ENCODE results near the gene APLF. TPM values are rescaled to one million over a fixed set of nuclear protein-coding genes. Genes with fewer than 3 reads are reported as not detected.

Gene APLF
- total and polyA plus RNA-seq, 2 of the 8 experiments (the other 6 are each of a cell fraction or from before 2014, with no cell fraction given): 4.4 to 7.3 TPM

- TF ChIP-seq BACH1 (IDR thresholded peaks at IDR 0.05; ENCODE audit: low read length) (no peak), JUN (IDR thresholded peaks at IDR 0.05; ENCODE audit: low read depth, low read length) (no peak), CBX8 (IDR thresholded peaks at IDR 0.05; ENCODE audit: borderline replicate concordance, low read depth, low read length) (no peak), RFX5 (IDR thresholded peaks at IDR 0.05; ENCODE audit: borderline replicate concordance, low read depth, low read length) (no peak), PHF8 (conservative IDR thresholded peaks at IDR 0.05; ENCODE audit: low read depth, low read length) (no peak), MAFK (IDR thresholded peaks at IDR 0.05; ENCODE audit: low read depth, low read length) (no peak), HDAC6 (IDR thresholded peaks at IDR 0.05; ENCODE audit: low read depth, low read length) (no peak), BRCA1 (IDR thresholded peaks at IDR 0.05; ENCODE audit: low read depth, low read length) (no peak), NANOG (IDR thresholded peaks at IDR 0.05; ENCODE audit: insufficient read depth, low read depth, low read length, poor library complexity, severe bottlenecking) (no peak), SUZ12 (IDR thresholded peaks at IDR 0.05; ENCODE audit: low read length) (no peak)
Measured at GRCh38 chr2:68448671-68449653, 18.4 kb upstream of the APLF start (continued).
